Progenitor cell of endocrine pancreas (in vitro differentiated cells): ENCODE data around the gene IQCE. TPM values are rescaled to one million over a fixed set of nuclear protein-coding genes. Genes with fewer than 3 reads are reported as not detected.

ENCODE experiments used
- DNase-seq: peaks from one replicate; pipeline ENCODE4 v3.0.0; 2021; ENCODE audit warnings: low spot score; ENCODE audit not compliant: unreplicated experiment
- H3K27ac Mint-ChIP-seq: 2 replicates; pipeline ENCODE4 v1.8.0; 2021; ENCODE audit warnings: mild to moderate bottlenecking, moderate library complexity, mixed read lengths
- H3K27me3 Mint-ChIP-seq: 2 replicates; pipeline ENCODE4 v1.8.0; 2021; ENCODE audit warnings: mixed read lengths
- H3K36me3 Mint-ChIP-seq: 2 replicates; pipeline ENCODE4 v1.8.0; 2022; ENCODE audit warnings: mixed read lengths; ENCODE audit not compliant: insufficient read depth
- H3K4me1 Mint-ChIP-seq: 2 replicates; pipeline ENCODE4 v1.8.0; 2021; ENCODE audit warnings: low read depth, mixed read lengths
- H3K4me3 Mint-ChIP-seq: 2 replicates; pipeline ENCODE4 v1.8.0; 2021; ENCODE audit warnings: low read depth, mild to moderate bottlenecking, moderate library complexity, mixed read lengths
- H3K9me3 Mint-ChIP-seq: 2 replicates; pipeline ENCODE4 v1.8.0; 2021; ENCODE audit warnings: low read depth, mixed read lengths
- total RNA-seq: library from RNA; stranded (reverse); gene quantifications from 2 replicates; pipeline ENCODE4 v1.2.1, GENCODE V29; 2021
- TF ChIP-seq, protein P1 (sequence below): fragments of 200-600 bp; sonication (generic); IDR thresholded peaks from one replicate; pipeline ENCODE4 v1.5.0; 2021; ENCODE audit warnings: antibody characterized with exemption, mild to moderate bottlenecking; ENCODE audit not compliant: unreplicated experiment

IQCE gene
- total RNA-seq, 1 donor from 2014 or later = 32.5 TPM

GRCh38 chr7:2545746-2546425 lies 12.9 kb upstream of the IQCE start:
- no peak overlapping the region for H3K4me3 Mint-ChIP-seq
- H3K27me3 Mint-ChIP-seq = no peaks in the 10 kb centered on the region
- TF ChIP-seq, protein P1, sequence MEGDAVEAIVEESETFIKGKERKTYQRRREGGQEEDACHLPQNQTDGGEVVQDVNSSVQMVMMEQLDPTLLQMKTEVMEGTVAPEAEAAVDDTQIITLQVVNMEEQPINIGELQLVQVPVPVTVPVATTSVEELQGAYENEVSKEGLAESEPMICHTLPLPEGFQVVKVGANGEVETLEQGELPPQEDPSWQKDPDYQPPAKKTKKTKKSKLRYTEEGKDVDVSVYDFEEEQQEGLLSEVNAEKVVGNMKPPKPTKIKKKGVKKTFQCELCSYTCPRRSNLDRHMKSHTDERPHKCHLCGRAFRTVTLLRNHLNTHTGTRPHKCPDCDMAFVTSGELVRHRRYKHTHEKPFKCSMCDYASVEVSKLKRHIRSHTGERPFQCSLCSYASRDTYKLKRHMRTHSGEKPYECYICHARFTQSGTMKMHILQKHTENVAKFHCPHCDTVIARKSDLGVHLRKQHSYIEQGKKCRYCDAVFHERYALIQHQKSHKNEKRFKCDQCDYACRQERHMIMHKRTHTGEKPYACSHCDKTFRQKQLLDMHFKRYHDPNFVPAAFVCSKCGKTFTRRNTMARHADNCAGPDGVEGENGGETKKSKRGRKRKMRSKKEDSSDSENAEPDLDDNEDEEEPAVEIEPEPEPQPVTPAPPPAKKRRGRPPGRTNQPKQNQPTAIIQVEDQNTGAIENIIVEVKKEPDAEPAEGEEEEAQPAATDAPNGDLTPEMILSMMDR = no peak
- no peak for DNase-seq
- no peaks in the 10 kb centered on the region for H3K4me1 Mint-ChIP-seq
- no peak overlapping the region for H3K27ac Mint-ChIP-seq
- peaks cover 19% of the 10 kb centered on the region for H3K36me3 Mint-ChIP-seq
- H3K9me3 Mint-ChIP-seq = no peaks in the 10 kb centered on the region

GRCh38 chr7:2546776-2547586 lies 11.8 kb upstream of the IQCE start:
- Mint-ChIP-seq H3K36me3 (peaks cover 19% of the 10 kb centered on the region), H3K27ac (no peak overlapping the region), H3K9me3 (no peaks in the 10 kb centered on the region), H3K27me3 (no peaks in the 10 kb centered on the region), H3K4me1 (no peaks in the 10 kb centered on the region), H3K4me3 (no peak overlapping the region)
- TF ChIP-seq, protein P1 = no peak
- DNase-seq = no peak

DNA sequence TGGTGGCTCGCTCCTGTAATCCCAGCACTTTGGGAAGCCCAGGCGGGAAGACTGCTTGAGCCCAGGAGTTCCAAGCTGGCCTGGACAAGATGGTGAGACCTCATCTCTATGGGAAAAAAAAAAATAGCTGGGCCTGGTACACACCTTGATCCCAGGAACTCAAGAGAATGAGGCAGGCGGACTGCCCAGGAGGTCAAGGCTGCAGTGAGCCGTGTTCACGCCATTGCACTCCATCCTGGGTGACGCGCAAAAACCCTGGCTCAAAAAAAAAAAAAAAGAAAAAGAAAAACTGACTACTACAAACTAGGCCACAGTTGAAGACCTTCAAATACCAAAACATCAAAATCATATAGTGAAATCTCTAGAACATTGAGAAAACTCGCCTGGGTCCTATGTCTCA lies 7.4 kb upstream of the IQCE start:
- peaks cover 17% of the 10 kb centered on the region for H3K36me3 Mint-ChIP-seq
- H3K27ac Mint-ChIP-seq = peak overlapping the region; percentile 52
- H3K4me1 Mint-ChIP-seq = peaks cover 9% of the 10 kb centered on the region
- no peak overlapping the region for H3K4me3 Mint-ChIP-seq
- no peaks in the 10 kb centered on the region for H3K9me3 Mint-ChIP-seq
- DNase-seq = no peak
- TF ChIP-seq, protein P1 = no peak
- H3K27me3 Mint-ChIP-seq = no peaks in the 10 kb centered on the region

DNA sequence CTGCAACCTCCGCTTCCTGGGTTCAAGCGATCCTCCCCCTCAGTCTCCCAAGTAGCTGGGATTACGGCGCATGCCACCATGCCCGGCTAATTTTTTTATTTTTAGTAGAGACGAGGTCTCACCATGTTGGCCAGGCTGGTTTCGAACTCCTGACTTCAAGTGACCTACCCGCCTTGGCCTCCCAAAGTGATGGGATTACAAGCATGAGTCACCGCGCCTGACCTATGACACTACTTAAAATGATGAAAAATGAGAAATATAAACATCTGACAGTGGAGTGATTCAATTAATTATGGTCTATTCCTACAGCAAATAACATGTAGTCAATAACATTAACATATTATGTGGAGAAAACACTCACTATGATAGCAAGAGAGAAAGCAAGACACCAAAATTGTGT lies 5.7 kb upstream of the IQCE start:
- TF ChIP-seq, protein P1 = no peak
- Mint-ChIP-seq H3K4me3 (peak overlapping the region; percentile 84), H3K36me3 (peaks cover 10% of the 10 kb centered on the region), H3K27me3 (no peaks in the 10 kb centered on the region), H3K9me3 (no peaks in the 10 kb centered on the region), H3K27ac (no peak overlapping the region), H3K4me1 (peaks cover 10% of the 10 kb centered on the region)
- no peak for DNase-seq

DNA sequence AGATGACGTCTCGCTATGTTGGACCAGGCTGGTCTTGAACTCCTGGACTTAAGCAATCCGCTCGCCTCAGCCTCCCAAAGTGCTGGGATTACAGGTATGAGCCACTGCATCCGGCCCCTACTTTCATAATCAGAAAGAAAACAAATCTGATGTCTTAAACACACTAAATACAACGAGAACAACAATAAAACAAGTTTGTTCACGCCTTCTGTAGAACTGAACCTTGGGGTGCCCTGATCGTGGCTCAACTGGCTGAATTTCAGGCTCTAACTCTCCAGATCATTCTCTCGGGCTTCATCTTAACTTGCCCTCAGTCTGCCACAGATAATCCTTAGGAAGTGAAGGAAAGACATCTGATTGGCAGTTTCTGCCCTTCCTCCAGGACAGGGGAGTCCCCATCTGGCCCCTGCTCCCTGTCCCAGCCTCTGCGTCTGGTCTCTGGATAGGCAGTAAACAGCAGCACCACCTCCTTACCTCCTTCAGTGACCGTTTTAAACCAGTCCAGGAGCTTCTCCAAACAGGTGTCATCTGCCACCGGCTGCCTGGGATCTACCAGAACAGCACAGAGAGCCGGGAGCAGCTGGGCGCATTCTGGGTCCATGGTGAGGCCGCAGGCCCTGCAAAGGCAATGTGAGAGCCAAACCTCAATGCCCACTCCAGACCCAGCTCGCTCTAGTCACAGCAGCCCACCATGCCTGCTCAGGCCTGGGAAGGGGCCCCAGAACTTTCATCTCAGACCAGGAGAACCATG lies 4.8 kb upstream of the IQCE start:
- peaks cover 10% of the 10 kb centered on the region for H3K36me3 Mint-ChIP-seq
- H3K27ac Mint-ChIP-seq = peak overlapping the region; percentile 86
- peaks cover 12% of the 10 kb centered on the region for H3K4me1 Mint-ChIP-seq
- H3K27me3 Mint-ChIP-seq = no peaks in the 10 kb centered on the region
- DNase-seq = no peak
- TF ChIP-seq, protein P1 = no peak
- H3K4me3 Mint-ChIP-seq = peak overlapping the region; percentile 84
- no peaks in the 10 kb centered on the region for H3K9me3 Mint-ChIP-seq
